NCI-H1417 treated with DMSO at 0.1 percent for 48 hours (cell line): Measurements from ENCODE around the gene BICD1.
A peak's percentile ranks its signal among the peaks of the same experiment; 100 is the strongest.

Experiments used
- DNase-seq: peaks from one replicate; lab custom pipeline; 2025; lab: John Stamatoyannopoulos, UW

BICD1 gene

GRCh38 chr12:32281098-32281497, 174.5 kb downstream of the BICD1 start:
- no peak for DNase-seq

- DNase-seq: no peak
These were observed 177.9 kb downstream of the BICD1 start for GRCh38 chr12:32284561-32284960.

GRCh38 chr12:32285021-32285420, 178.4 kb downstream of the BICD1 start:
- DNase-seq: no peak

- no peak for DNase-seq
These were observed 178.8 kb downstream of the BICD1 start for GRCh38 chr12:32285489-32285888.

- DNase-seq: no peak
These were observed 183.8 kb downstream of the BICD1 start for GRCh38 chr12:32290411-32290810.

GRCh38 chr12:32292151-32292550, 185.5 kb downstream of the BICD1 start:
- no peak for DNase-seq

GRCh38 chr12:32293808-32294419, 187.3 kb downstream of the BICD1 start:
- no peak for DNase-seq

- DNase-seq: no peak
These were observed 189.9 kb downstream of the BICD1 start for GRCh38 chr12:32296567-32296966.

GRCh38 chr12:32298917-32299316, 192.3 kb downstream of the BICD1 start:
- no peak for DNase-seq

GRCh38 chr12:32301216-32301615, 194.6 kb downstream of the BICD1 start:
- DNase-seq: no peak

GRCh38 chr12:32302218-32303173, 195.8 kb downstream of the BICD1 start:
- no peak for DNase-seq

GRCh38 chr12:32303174-32303549, 196.5 kb downstream of the BICD1 start:
- no peak for DNase-seq

- no peak for DNase-seq
These were observed 198.5 kb downstream of the BICD1 start for GRCh38 chr12:32305163-32305562.

GRCh38 chr12:32307326-32307725, 200.7 kb downstream of the BICD1 start:
- no peak for DNase-seq

GRCh38 chr12:32309811-32310736, 203.4 kb downstream of the BICD1 start:
- no peak for DNase-seq

- DNase-seq: peak; percentile 29
These were observed 205.5 kb downstream of the BICD1 start for GRCh38 chr12:32312049-32312670.

- DNase-seq: no peak
These were observed 215.7 kb downstream of the BICD1 start for GRCh38 chr12:32322354-32322753.

GRCh38 chr12:32331133-32331532, 224.5 kb downstream of the BICD1 start:
- DNase-seq: no peak

- no peak for DNase-seq
These were observed 225.8 kb downstream of the BICD1 start for GRCh38 chr12:32332446-32332845.

- no peak for DNase-seq
These were observed 227.7 kb downstream of the BICD1 start for GRCh38 chr12:32334371-32334777.

GRCh38 chr12:32336261-32336660, 229.6 kb downstream of the BICD1 start:
- no peak for DNase-seq

GRCh38 chr12:32343496-32343895, 236.8 kb downstream of the BICD1 start:
- no peak for DNase-seq
